Stimulated activated CD4-positive, alpha-beta T cell treated with anti-CD3 and anti-CD28 coated beads, Interleukin-1b, Interleukin-23, amount 100 ng/mL, for 1 hour (primary cell): ENCODE results near the gene ANKRD11.
"Not testable (repeated sequence)": the region's sequence is repeated elsewhere in the genome, so short reads cannot be mapped to it uniquely, and the experiment has no call there.

Experiments
- DNase-seq, 2 donors: peaks; one replicate each; pipeline ENCODE4 v3.0.0-alpha.2; 2020; ENCODE audit warnings: low read depth in 2 of 2

Gene ANKRD11

GRCh38 chr16:89431158-89431584, 59.2 kb downstream of the ANKRD11 start:
- no peak for DNase-seq

GRCh38 chr16:89430436-89431157, 59.8 kb downstream of the ANKRD11 start:
- DNase-seq, result no peak

GRCh38 chr16:89428605-89429004, 61.8 kb downstream of the ANKRD11 start:
- not testable (repeated sequence) for DNase-seq

DNA sequence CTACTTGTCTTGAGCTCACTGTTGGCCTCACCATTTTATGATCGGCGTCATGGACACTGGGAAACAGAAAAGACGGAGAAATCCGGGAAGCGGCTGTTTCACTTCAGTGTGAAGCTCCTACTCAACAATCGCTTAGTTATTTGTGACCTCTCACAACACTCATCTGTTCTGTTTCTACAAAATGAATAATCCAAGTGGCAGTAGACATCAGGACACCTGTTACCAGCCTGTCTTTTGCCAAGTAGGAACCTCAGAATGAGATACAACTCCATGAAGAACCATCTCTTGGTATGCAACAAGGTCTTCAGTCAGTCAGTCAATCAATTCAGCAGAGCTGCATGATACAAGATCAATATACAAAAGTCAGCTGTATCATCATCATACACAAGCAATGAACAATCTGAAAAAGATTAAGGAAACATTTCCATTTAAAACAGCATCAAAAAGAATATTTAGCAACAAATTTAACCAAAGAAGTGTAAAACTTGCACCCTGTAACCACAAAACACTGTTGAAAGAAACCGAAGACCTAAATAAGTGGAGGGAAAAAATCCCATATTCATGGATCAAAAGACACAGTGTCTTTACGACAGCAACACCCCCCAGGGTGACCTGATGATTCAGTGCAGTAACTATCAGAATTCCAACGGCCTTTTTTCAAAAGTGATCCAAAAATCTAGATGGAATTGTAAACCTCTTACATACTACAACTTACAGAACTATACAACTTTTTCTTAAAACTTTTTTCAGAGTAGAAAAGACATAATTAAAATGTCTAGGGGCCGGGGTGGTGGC, 63.4 kb downstream of the ANKRD11 start:
- DNase-seq, result no peak

DNA sequence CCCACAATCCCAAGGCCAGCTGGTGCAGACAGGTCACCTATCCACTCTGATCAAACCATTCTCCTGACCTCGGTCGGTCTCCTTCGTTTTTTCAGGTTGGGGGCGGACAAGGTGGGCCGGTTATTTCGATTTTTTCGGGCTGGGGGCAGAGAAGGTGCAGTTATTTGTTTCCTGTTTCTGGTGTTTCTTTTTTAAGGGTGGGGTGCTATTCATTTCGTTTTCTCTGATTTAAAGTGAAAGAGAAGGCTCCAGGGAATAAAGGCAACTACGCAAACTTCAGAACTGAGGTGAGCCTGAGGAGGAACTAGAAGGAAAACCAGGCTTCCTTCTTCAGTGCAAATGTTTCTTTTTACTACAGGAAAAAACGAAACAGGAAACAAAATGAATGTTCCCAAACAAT, 64.8 kb downstream of the ANKRD11 start:
- no peak for DNase-seq

- DNase-seq, result no peak
Observed at GRCh38 chr16:89423681-89424260, 66.6 kb downstream of the ANKRD11 start.

GRCh38 chr16:89422905-89423630, 67.3 kb downstream of the ANKRD11 start:
- DNase-seq, result no peak

DNA sequence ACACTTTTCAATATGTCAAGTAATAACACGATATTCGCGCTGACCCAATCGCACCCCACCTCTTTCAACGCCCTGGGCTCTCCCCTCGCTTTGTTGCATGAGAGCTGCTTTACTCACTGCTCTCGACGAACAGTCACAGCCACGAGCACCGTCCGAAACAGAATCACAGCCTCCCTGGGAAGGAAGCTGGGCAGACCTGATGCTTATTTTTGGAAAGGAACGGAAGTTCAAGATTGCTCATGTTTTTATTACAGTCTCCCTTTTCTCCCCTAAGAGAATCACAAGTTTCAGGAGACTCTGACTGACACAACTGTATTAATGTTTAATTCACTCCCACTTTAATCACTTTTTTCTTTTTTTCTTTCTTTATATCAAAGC, 67.8 kb downstream of the ANKRD11 start:
- DNase-seq, result no peak

GRCh38 chr16:89421300-89421699, 69.1 kb downstream of the ANKRD11 start:
- DNase-seq, result not testable (repeated sequence)

GRCh38 chr16:89420204-89420603, 70.2 kb downstream of the ANKRD11 start:
- DNase-seq, result no peak

- DNase-seq, result no peak
Observed at GRCh38 chr16:89418352-89418751, 72.0 kb downstream of the ANKRD11 start.

DNA sequence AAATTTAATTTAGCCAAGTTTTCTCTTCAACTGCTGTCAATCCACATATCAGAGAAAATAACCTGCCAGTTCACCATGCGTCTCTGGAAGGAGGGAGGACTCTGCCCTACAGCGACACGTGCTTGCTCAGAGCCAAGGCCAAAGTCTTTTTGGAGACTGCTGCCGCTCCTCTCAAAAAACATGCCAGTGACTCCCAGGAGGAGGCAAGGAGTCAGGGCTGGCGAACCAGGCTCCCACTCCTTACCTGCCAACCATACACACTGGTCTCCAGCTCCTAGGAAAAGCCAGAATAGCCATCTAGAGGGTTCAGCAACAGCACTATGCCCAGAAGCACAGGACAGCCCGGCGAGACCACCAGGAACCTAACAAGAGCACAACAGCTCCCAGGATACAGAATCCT, 73.0 kb downstream of the ANKRD11 start:
- no peak for DNase-seq

DNA sequence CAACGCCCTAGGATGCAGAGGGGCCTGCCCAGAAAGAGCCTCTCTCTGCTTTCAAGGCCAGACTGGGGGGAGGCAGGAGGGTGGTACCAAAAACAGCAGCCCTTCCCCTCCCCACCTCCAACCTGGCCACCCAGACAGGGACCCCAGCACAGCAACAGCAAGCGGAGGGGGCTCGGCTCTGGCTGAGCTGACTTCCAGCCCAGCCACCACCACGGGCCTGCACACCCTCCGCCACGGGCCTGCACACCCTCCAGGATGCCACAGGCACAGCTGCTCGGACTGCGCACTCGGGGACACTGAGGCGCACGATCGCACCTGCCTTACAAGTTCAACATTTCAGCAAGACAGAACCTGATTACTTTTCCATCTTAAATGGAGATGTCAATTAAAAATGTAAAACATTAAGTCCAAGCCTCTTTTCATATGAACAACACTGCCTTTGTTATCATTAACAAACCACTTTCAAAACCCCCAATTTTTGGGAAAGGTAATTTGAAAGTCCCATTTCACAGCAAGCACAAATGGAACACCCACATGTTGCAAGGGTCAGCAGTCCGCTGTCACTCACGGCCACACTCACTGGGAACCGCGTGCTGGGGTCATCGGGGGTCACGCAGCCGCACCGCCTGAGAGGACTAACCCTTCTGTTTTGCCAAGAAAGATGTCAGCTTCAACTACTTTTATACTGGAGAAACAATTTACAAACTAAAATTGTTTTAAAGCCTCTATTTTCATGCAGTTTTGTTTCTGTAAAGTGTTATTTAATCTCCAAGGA, 76.4 kb downstream of the ANKRD11 start:
- DNase-seq, result no peak

GRCh38 chr16:89412811-89413210, 77.5 kb downstream of the ANKRD11 start:
- no peak for DNase-seq

DNA sequence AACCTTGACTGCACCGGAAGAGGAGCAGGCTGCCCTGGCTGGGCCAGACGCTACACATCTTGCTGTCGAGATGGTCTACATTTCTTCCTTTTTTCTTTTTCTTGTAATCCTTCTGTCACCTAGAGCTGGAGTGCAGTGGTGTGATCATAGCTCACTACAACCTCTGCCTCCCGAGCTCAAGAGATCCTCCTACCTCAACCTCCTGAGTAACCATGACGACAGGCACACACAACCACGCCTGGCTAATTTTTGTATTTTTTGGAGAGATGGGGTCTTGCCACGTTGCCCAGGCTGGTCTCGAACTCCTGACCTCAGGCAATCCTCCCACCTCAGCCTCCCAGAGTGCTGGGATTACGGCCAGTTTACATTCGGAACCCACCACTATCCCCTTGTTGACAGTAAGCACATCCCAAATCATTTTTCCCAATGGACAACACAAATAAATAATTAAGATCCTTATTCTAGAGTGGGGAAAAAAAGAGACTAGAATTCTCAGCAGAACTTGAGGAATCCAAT, 79.0 kb downstream of the ANKRD11 start:
- no peak for DNase-seq

- DNase-seq, result no peak
Observed at GRCh38 chr16:89410794-89411309, 79.5 kb downstream of the ANKRD11 start.

DNA sequence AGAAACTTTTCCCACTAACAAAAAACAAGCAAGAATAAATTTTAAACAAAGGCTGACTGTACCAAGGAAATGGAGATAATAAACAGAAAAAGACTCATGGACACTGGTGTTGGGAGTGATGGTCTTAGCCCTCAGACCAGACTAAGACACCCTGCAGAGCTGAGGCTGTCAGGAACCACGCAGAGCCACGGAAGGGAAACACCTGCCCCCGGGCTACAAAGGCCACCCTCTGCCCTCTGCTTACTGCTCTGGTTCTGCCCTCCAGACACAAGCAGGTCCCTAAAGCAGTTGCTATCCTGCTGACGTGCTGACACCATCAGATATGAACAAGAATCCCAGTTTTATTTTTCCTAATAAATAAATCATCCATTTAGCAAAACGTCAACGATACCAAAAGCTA, 80.0 kb downstream of the ANKRD11 start:
- DNase-seq, result no peak

DNA sequence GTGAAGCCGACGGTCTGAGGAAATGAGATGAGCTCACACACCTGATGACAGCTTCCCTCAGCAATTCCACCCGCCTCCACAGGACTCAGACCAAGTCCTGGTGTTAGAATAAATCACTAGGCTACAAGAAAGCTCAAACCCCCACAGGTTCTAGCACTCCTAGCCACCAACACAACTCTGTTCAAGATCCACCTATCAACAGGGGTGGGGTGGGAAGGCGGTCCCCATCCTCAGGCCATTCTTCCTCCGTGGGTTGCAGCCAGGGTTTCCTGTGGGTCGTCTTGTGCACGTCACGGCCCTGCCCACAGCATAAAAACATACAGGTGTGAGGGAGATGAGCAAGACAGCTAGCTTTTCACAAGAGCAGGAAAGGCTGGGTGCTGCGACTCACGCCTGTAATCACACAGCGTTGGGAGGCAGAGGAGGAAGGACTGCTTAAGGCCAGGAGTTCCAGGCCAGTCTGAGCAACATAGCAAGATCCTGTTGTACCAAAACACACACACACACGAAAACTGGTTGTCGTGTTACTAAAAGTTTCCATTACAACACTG, 81.1 kb downstream of the ANKRD11 start:
- peak in 1 of 2 donors; percentile 23 for DNase-seq

- no peak for DNase-seq
Observed at GRCh38 chr16:89408315-89408714, 82.0 kb downstream of the ANKRD11 start.

DNA sequence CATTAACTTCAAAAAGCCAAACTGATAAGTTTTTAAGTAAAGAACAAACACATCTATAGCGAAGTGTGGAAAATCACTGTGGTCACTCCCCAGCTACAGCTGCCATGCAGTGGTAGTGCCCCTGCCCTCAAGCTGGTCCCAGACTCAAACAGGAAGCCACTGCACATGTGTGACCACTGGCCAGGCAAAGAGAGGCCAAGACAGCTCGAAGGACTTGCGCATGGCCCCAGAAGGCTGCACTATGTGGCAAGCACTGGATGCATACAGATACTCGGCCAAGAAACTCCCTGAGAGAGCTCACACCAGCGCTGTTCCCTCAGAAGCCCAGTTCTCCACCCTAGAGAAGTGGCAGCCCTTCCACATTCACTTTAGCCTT, 82.4 kb downstream of the ANKRD11 start:
- DNase-seq, result no peak
